HFFc6 (cell line): ENCODE data around the gene CELF1. TPM values are rescaled to one million over a fixed set of nuclear protein-coding genes. Genes with fewer than 3 reads are reported as not detected.

Experiments used
- DNase-seq: peaks from one replicate; pipeline ENCODE4 v3.0.0-alpha.2; 2018
- H3K27ac Mint-ChIP-seq: 2 replicates; pipeline ENCODE4 v1.8.0; 2020; ENCODE audit warnings: mild to moderate bottlenecking, mixed read lengths
- H3K27me3 Mint-ChIP-seq: 2 replicates; pipeline ENCODE4 v1.8.0; 2021; ENCODE audit warnings: mild to moderate bottlenecking, moderate library complexity, mixed read lengths; ENCODE audit not compliant: insufficient read depth
- H3K36me3 Mint-ChIP-seq: 2 replicates; pipeline ENCODE4 v1.8.0; 2021; ENCODE audit warnings: low read depth, mixed read lengths
- H3K4me1 Mint-ChIP-seq: 2 replicates; pipeline ENCODE4 v1.8.0; 2020; ENCODE audit warnings: low read depth, mixed read lengths
- H3K4me3 Mint-ChIP-seq: 2 replicates; pipeline ENCODE4 v1.8.0; 2020; ENCODE audit warnings: mild to moderate bottlenecking, moderate library complexity, mixed read lengths
- H3K9me3 Mint-ChIP-seq: 2 replicates; pipeline ENCODE4 v1.8.0; 2020; ENCODE audit warnings: mild to moderate bottlenecking, mixed read lengths
- total RNA-seq, 6 experiments: library from RNA; stranded (reverse); fragmentation: NEBNext Ultra II Directional; extraction: Animal tissue kit (Norgen Biotek cat#: 25700); gene quantifications; 2 replicates in 1 of 6; 3 replicates in 5 of 6; pipeline ENCODE4 v1.2.3, GENCODE V29; 2021
- TF ChIP-seq, protein P1 (sequence below): fragments of 200-600 bp; sonication (generic); IDR thresholded peaks from 2 replicates; pipeline ENCODE4 v1.5.0; 2021; ENCODE audit warnings: antibody characterized with exemption, mild to moderate bottlenecking

CELF1 gene
- total RNA-seq, 6 experiments from 2014 or later = 103 to 131 (median 120) TPM

GRCh38 chr11:47483457-47483856 is 69.5 kb downstream of the CELF1 start:
- peaks cover 59% of the 10 kb centered on the region for H3K36me3 Mint-ChIP-seq
- peaks cover 18% of the 10 kb centered on the region for H3K4me1 Mint-ChIP-seq
- TF ChIP-seq, protein P1, sequence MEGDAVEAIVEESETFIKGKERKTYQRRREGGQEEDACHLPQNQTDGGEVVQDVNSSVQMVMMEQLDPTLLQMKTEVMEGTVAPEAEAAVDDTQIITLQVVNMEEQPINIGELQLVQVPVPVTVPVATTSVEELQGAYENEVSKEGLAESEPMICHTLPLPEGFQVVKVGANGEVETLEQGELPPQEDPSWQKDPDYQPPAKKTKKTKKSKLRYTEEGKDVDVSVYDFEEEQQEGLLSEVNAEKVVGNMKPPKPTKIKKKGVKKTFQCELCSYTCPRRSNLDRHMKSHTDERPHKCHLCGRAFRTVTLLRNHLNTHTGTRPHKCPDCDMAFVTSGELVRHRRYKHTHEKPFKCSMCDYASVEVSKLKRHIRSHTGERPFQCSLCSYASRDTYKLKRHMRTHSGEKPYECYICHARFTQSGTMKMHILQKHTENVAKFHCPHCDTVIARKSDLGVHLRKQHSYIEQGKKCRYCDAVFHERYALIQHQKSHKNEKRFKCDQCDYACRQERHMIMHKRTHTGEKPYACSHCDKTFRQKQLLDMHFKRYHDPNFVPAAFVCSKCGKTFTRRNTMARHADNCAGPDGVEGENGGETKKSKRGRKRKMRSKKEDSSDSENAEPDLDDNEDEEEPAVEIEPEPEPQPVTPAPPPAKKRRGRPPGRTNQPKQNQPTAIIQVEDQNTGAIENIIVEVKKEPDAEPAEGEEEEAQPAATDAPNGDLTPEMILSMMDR = no peak
- peaks cover 1% of the 10 kb centered on the region; the same call in 1 of the 2 replicates for H3K27me3 Mint-ChIP-seq
- H3K4me3 Mint-ChIP-seq = no peak overlapping the region
- DNase-seq = no peak
- H3K27ac Mint-ChIP-seq = no peak overlapping the region
- H3K9me3 Mint-ChIP-seq = no peaks in the 10 kb centered on the region

GRCh38 chr11:47480762-47481161 is 72.2 kb downstream of the CELF1 start:
- H3K4me3 Mint-ChIP-seq = no peak overlapping the region
- TF ChIP-seq, protein P1 = no peak
- no peaks in the 10 kb centered on the region for H3K9me3 Mint-ChIP-seq
- H3K36me3 Mint-ChIP-seq = peaks cover 37% of the 10 kb centered on the region
- peaks cover 37% of the 10 kb centered on the region for H3K4me1 Mint-ChIP-seq
- peaks cover 1% of the 10 kb centered on the region; the same call in 1 of the 2 replicates for H3K27me3 Mint-ChIP-seq
- DNase-seq = no peak
- H3K27ac Mint-ChIP-seq = no peak overlapping the region

- no peak overlapping the region for H3K27ac Mint-ChIP-seq
- TF ChIP-seq, protein P1 = no peak
- H3K36me3 Mint-ChIP-seq = peaks cover 48% of the 10 kb centered on the region
- H3K27me3 Mint-ChIP-seq = peaks cover 1% of the 10 kb centered on the region; the same call in 1 of the 2 replicates
- H3K9me3 Mint-ChIP-seq = no peaks in the 10 kb centered on the region
- H3K4me3 Mint-ChIP-seq = no peak overlapping the region
- no peak for DNase-seq
- peaks cover 49% of the 10 kb centered on the region for H3K4me1 Mint-ChIP-seq
These were observed 74.1 kb downstream of the CELF1 start for GRCh38 chr11:47478651-47479329.

DNA sequence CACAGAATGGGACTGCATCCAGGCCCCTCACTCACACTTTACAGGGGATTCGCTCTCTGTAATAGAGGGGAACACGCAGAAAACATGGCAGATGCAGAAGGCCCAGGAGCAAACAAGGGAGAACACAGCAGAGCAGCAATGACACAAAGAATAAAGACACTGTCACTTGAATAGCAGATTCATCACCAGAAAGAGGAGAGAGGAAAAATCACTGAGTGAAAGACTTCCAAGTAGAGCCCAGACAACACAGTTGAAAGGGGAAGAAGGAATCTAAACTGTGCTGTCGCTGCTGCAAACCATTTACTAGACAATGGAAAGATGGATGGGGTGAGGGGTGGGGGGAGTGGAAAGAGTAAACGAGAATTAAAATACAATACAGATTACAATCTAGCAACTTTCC is 75.2 kb downstream of the CELF1 start:
- Mint-ChIP-seq H3K27ac (peak overlapping the region; percentile 61), H3K9me3 (no peaks in the 10 kb centered on the region), H3K36me3 (peaks cover 49% of the 10 kb centered on the region), H3K27me3 (peaks cover 1% of the 10 kb centered on the region; the same call in 1 of the 2 replicates), H3K4me3 (no peak overlapping the region), H3K4me1 (peaks cover 55% of the 10 kb centered on the region)
- TF ChIP-seq, protein P1 = no peak
- no peak for DNase-seq

DNA sequence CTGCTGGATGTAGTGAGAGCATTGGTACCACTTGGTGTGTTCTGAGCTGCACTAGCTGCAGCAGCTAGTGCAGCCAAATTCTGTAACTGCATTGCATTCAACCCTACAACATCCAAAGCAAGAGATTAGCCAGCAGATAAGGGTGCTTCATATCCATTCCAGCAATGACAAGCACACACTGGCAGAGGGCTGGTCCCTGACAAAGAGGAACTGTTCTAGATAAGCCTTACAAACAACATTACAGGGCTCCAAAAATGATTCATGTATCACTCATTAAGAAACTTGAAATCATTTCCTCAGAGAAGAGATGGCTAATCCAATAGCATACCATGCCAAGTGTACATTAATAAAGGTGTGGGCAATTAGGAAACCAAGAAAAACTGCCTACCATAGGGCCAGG is 75.6 kb downstream of the CELF1 start:
- H3K27ac Mint-ChIP-seq = peak overlapping the region; percentile 61
- peaks cover 46% of the 10 kb centered on the region for H3K36me3 Mint-ChIP-seq
- peak; percentile 69 for DNase-seq

More for the DNA sequence above, 75.6 kb downstream of the CELF1 start:
- Mint-ChIP-seq H3K4me1 (peaks cover 56% of the 10 kb centered on the region), H3K27me3 (peaks cover 1% of the 10 kb centered on the region; the same call in 1 of the 2 replicates), H3K9me3 (no peaks in the 10 kb centered on the region), H3K4me3 (peak overlapping the region; percentile 40)
- TF ChIP-seq, protein P1 = no peak
